Gastrocnemius medialis (tissue), 4 donors: ENCODE data around the gene PSMD5. TPM values are rescaled to one million over a fixed set of nuclear protein-coding genes. Genes with fewer than 3 reads are reported as not detected.

ENCODE experiments used
- ATAC-seq, 2 donors: fragments of 150-250 bp; one replicate each; pipeline ENCODE4 v1.9.1; 2016
- DNase-seq, 2 donors: peaks; one replicate each; pipeline ENCODE4 v3.0.0-alpha.2; 2019
- H3K27ac ChIP-seq, 4 donors: fragments of 200-600 bp; sonication (generic); 1 replicate in 1 of 4; 2 replicates in 3 of 4; pipeline ENCODE4 v1.5.1; 2016 to 2018; ENCODE audit warnings: mild to moderate bottlenecking in 2 of 4, moderate library complexity in 1 of 4
- H3K27me3 ChIP-seq, 3 donors: fragments of 200-600 bp; sonication (generic) in 2 of 3; 1 replicate in 1 of 3; 2 replicates in 2 of 3; pipeline versions ENCODE4 v1.5.1 to v1.6.0; 2016 to 2019; ENCODE audit warnings: mild to moderate bottlenecking in 1 of 3, moderate library complexity in 1 of 3
- H3K36me3 ChIP-seq, 2 donors: fragments of 200-600 bp; sonication (generic) in 1 of 2; one replicate each; pipeline ENCODE4 v1.5.1; 2017 to 2018
- H3K4me1 ChIP-seq, 2 donors: fragments of 200-600 bp; sonication (generic) in 1 of 2; one replicate each; pipeline ENCODE4 v1.5.1; 2016 to 2017; ENCODE audit warnings: mild to moderate bottlenecking in 2 of 2
- H3K4me3 ChIP-seq, 4 donors: fragments of 200-600 bp; sonication (generic) in 3 of 4; 1 replicate in 1 of 4; 2 replicates in 3 of 4; pipeline ENCODE4 v1.5.1; 2016 to 2019; ENCODE audit warnings: mild to moderate bottlenecking in 2 of 4
- H3K9me3 ChIP-seq, 3 donors: fragments of 200-600 bp; sonication (generic) in 2 of 3; 1 replicate in 1 of 3; 2 replicates in 2 of 3; pipeline ENCODE4 v1.5.1; 2016 to 2019
- POLR2A ChIP-seq, 2 donors: fragments of 450-650 bp; IDR thresholded peaks; one replicate each; pipeline ENCODE4 v1.6.1; 2017; ENCODE audit warnings: antibody characterized with exemption in 2 of 2, mild to moderate bottlenecking in 2 of 2, moderate library complexity in 2 of 2
- in situ Hi-C, 4 donors: fragments of 200-750 bp; cut with MboI; loops; one replicate each; pipeline versions ENCODE4 v1.15.0 to v1.8.0; 2017; ENCODE audit warnings: low sequenced_read_pairs in 4 of 4
- intact Hi-C: fragments of 100-400 bp; cut with DNase I; formaldehyde crosslinking; loops from one replicate; pipeline ENCODE4 v1.15.1; 2023; ENCODE audit warnings: low total_unique reads
- total RNA-seq, 4 donors: library from RNA; depleted of rRNA; stranded (reverse); fragments of >200 nt; gene quantifications; one replicate each; pipeline versions ENCODE4 v1.1.0 to v1.2.3, GENCODE V29; 2016
- TF ChIP-seq, protein P1 (sequence below), 5 experiments: fragments of 450-650 bp in 3 of 5; fragments of 200-600 bp in 2 of 5; sonication (generic) in 2 of 5; IDR thresholded peaks in 4 of 5; conservative IDR thresholded peaks in 1 of 5; 1 replicate in 4 of 5; 2 replicates in 1 of 5; pipeline ENCODE4 v1.5.1; 2016 to 2019; ENCODE audit warnings: antibody characterized with exemption in 5 of 5, mild to moderate bottlenecking in 3 of 5, moderate library complexity in 3 of 5

PSMD5 gene
- total RNA-seq, 4 donors from 2014 or later, result 9.3 to 35.3 (median 12.6) TPM

DNA sequence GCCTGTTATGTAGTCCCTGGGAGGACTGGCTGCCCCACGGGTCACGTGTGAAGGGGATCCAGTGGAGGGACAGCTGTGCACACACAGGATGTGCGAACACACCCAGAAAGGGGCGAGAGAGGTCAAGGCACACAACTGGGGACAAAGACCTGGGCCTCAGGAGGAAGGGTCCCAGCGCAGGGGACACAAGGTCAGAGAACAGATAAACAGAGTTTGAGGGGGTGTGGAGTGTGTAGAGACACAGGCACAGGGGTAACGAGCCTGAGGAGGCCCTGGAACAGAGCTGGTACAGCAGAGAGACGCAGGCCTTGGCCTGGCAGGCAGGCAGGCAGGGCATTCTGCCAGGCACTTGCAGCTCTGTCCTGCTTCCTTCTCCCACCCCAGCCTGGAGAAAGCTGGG lies 14.8 kb upstream of the PSMD5 start:
- no peak for ATAC-seq
- no peaks in the 10 kb centered on the region for H3K4me1 ChIP-seq
- H3K4me3 ChIP-seq, result no peak overlapping the region
- in situ Hi-C loops, result loop anchor here in 1 of 4 donors (25.0 kb wide), 1 partner anchor 205 kb away; the partner anchor contains the start of genes C5 and CNTRL
- H3K9me3 ChIP-seq, result no peaks in the 10 kb centered on the region
- H3K27ac ChIP-seq, result no peak overlapping the region
- TF ChIP-seq, protein P1, sequence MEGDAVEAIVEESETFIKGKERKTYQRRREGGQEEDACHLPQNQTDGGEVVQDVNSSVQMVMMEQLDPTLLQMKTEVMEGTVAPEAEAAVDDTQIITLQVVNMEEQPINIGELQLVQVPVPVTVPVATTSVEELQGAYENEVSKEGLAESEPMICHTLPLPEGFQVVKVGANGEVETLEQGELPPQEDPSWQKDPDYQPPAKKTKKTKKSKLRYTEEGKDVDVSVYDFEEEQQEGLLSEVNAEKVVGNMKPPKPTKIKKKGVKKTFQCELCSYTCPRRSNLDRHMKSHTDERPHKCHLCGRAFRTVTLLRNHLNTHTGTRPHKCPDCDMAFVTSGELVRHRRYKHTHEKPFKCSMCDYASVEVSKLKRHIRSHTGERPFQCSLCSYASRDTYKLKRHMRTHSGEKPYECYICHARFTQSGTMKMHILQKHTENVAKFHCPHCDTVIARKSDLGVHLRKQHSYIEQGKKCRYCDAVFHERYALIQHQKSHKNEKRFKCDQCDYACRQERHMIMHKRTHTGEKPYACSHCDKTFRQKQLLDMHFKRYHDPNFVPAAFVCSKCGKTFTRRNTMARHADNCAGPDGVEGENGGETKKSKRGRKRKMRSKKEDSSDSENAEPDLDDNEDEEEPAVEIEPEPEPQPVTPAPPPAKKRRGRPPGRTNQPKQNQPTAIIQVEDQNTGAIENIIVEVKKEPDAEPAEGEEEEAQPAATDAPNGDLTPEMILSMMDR (IDR thresholded peaks at IDR 0.05 in 4 of 5, conservative IDR thresholded peaks at IDR 0.05 in 1 of 5), result no peak
- no peak for TF ChIP-seq POLR2A (IDR thresholded peaks at IDR 0.05)
- intact Hi-C loops, result no loop called here
- H3K27me3 ChIP-seq, result no peaks in the 10 kb centered on the region
- DNase-seq, result no peak
- H3K36me3 ChIP-seq, result peaks cover 0 to 24% of the 10 kb centered on the region in 2 donors

DNA sequence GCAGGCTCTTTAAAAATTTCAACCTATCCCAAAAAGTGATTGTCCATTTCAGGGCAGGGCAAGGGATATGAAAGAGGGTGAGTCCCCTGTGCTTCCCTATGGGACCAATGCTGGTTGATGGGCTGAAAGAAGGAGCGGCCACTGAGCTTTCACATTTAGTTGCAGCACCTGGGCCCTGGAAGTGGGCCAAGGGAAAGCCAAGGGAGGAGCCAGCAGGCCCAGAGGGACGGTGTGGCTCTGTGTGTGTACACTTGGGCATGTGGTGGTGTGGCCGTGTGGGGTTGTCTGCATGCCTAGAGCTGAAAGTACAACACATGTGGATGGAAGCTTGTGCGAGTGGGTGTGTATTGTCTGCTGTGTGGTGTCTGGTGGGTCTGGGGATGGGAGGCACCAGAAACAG lies 14.0 kb upstream of the PSMD5 start:
- TF ChIP-seq, protein P1 (IDR thresholded peaks at IDR 0.05 in 4 of 5, conservative IDR thresholded peaks at IDR 0.05 in 1 of 5), result no peak
- no peak for TF ChIP-seq POLR2A (IDR thresholded peaks at IDR 0.05)
- Histone ChIP-seq H3K36me3 (peaks cover 0 to 16% of the 10 kb centered on the region in 2 donors), H3K27me3 (no peaks in the 10 kb centered on the region), H3K4me1 (no peaks in the 10 kb centered on the region), H3K27ac (no peak overlapping the region), H3K9me3 (no peaks in the 10 kb centered on the region), H3K4me3 (no peak overlapping the region)
- no peak for ATAC-seq
- in situ Hi-C loops, result loop anchor here in 1 of 4 donors (25.0 kb wide), 1 partner anchor 206 kb away; the partner anchor contains the start of genes C5 and CNTRL
- DNase-seq, result no peak
- intact Hi-C loops, result no loop called here

DNA sequence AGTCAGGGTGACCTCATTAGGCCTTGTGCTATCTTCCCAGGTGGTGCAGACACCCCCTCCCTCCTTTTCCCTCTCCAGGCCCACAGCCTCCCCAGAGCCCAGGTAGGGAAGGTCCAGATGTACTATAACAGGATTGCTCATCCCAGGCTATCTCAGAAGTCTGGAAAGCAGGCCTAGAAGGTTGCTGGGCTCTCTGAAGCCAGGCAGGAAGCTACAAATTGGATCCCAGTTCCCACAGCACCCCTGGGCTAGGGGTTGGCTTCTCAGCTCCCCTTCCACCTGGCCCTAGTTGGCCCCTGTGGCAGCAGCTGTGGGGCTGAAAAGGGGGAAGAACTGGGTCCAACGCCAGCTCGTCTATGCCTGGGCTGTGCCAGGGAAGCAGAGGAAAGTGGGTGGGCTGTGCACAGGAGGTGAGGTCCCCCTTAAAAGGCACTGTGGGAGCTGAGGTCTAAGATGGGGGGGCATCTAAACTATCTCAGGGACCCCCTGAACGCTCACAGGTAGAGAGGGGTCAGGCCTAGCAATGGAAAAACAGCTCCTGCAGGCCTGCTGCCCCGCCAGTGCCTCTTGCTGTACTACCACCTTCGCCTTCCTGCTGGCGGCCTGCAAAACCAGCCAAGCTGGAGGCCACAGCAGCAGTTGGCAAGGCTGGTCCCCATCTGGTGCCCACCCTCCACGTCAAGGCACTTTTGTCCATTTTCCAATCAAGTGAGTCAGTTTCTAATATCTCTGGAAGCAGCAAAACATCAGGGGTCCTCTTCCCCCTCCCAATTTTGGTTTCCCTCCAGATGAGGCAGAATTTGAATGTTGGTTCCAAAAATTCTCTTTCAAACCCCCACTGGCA lies 13.3 kb upstream of the PSMD5 start:
- no peaks in the 10 kb centered on the region for H3K27me3 ChIP-seq
- DNase-seq (no peak), ATAC-seq (no peak)
- H3K36me3 ChIP-seq, result peaks cover 0 to 12% of the 10 kb centered on the region in 2 donors
- H3K27ac ChIP-seq, result no peak overlapping the region
- no peaks in the 10 kb centered on the region for H3K4me1 ChIP-seq
- intact Hi-C loops, result no loop called here
- TF ChIP-seq, protein P1 (IDR thresholded peaks at IDR 0.05 in 4 of 5, conservative IDR thresholded peaks at IDR 0.05 in 1 of 5), result no peak
- TF ChIP-seq POLR2A (IDR thresholded peaks at IDR 0.05), result no peak
- no peaks in the 10 kb centered on the region for H3K9me3 ChIP-seq
- in situ Hi-C loops, result loop anchor here in 1 of 4 donors (25.0 kb wide), 1 partner anchor 206 kb away; the partner anchor contains the start of genes C5 and CNTRL
- no peak overlapping the region for H3K4me3 ChIP-seq

GRCh38 chr9:120854596-120855327 lies 12.0 kb upstream of the PSMD5 start:
- no peak for DNase-seq
- Histone ChIP-seq H3K36me3 (peaks cover 0 to 1% of the 10 kb centered on the region in 2 donors), H3K9me3 (no peaks in the 10 kb centered on the region), H3K4me1 (no peaks in the 10 kb centered on the region), H3K4me3 (no peak overlapping the region), H3K27me3 (no peaks in the 10 kb centered on the region), H3K27ac (no peak overlapping the region)
- intact Hi-C loops, result no loop called here
- TF ChIP-seq, protein P1 (IDR thresholded peaks at IDR 0.05 in 4 of 5, conservative IDR thresholded peaks at IDR 0.05 in 1 of 5), result no peak
- TF ChIP-seq POLR2A (IDR thresholded peaks at IDR 0.05), result no peak
- in situ Hi-C loops, result loop anchor here in 1 of 4 donors (25.0 kb wide), 1 partner anchor 208 kb away; the partner anchor contains the start of genes C5 and CNTRL
- ATAC-seq, result no peak
